ENCODE measurements around the gene MIF.
"Not testable (repeated sequence)": the region's sequence is repeated elsewhere in the genome, so short reads cannot be mapped to it uniquely, and the experiment has no call there.

Gene MIF

GRCh38 chr22:23925020-23925606 lies 30.9 kb downstream of the MIF start:
- peaks cover 6% of the 10 kb centered on the region for H3K36me3 ChIP-seq (ENCODE audit: insufficient read depth, insufficient read length, low read length)
- peaks cover 31% of the 10 kb centered on the region; the same call in 1 of the 2 replicates for H3K9me3 ChIP-seq (ENCODE audit: insufficient read depth, low read length)
- no peaks in the 10 kb centered on the region for H3K4me1 ChIP-seq (ENCODE audit: insufficient read depth, insufficient read length)
- H3K27me3 ChIP-seq (ENCODE audit: insufficient read depth, insufficient read length): no peaks in the 10 kb centered on the region
- no peak overlapping the region for H3K9ac ChIP-seq (ENCODE audit: insufficient read length, low read depth)
- no peak overlapping the region for H3K4me3 ChIP-seq (ENCODE audit: insufficient read length, low read depth)
- no peak for TF ChIP-seq YY1 (IDR thresholded peaks at IDR 0.05; ENCODE audit: insufficient read depth, insufficient read length)
- no peak for TF ChIP-seq ZNF274 (IDR thresholded peaks at IDR 0.05; ENCODE audit: low read depth, low read length)
- TF ChIP-seq SUZ12 (IDR thresholded peaks at IDR 0.05; ENCODE audit: extremely low read depth, insufficient read depth, insufficient read length): no peak
- DNase-seq (ENCODE audit: low read depth, low spot score): no peak

- no peaks in the 10 kb centered on the region for H3K27me3 ChIP-seq (ENCODE audit: insufficient read depth, insufficient read length)
- H3K4me1 ChIP-seq (ENCODE audit: insufficient read depth, insufficient read length): no peaks in the 10 kb centered on the region
- no peak overlapping the region for H3K4me3 ChIP-seq (ENCODE audit: insufficient read length, low read depth)
- H3K36me3 ChIP-seq (ENCODE audit: insufficient read depth, insufficient read length, low read length): peaks cover 6% of the 10 kb centered on the region
- peaks cover 43% of the 10 kb centered on the region for H3K9me3 ChIP-seq (ENCODE audit: insufficient read depth, low read length)
- no peak for DNase-seq (ENCODE audit: low read depth, low spot score)
- H3K9ac ChIP-seq (ENCODE audit: insufficient read length, low read depth): no peak overlapping the region
- no peak for TF ChIP-seq YY1 (IDR thresholded peaks at IDR 0.05; ENCODE audit: insufficient read depth, insufficient read length)
Observed at GRCh38 chr22:23926561-23926960, 32.4 kb downstream of the MIF start.

- no peak for DNase-seq (ENCODE audit: low read depth, low spot score)
- Histone ChIP-seq H3K4me1 (ENCODE audit: insufficient read depth, insufficient read length) (no peaks in the 10 kb centered on the region), H3K9ac (ENCODE audit: insufficient read length, low read depth) (no peak overlapping the region), H3K4me3 (ENCODE audit: insufficient read length, low read depth) (no peak overlapping the region), H3K9me3 (ENCODE audit: insufficient read depth, low read length) (no peaks in the 10 kb centered on the region), H3K27me3 (ENCODE audit: insufficient read depth, insufficient read length) (no peaks in the 10 kb centered on the region), H3K36me3 (ENCODE audit: insufficient read depth, insufficient read length, low read length) (no peaks in the 10 kb centered on the region)
- TF ChIP-seq ZNF274 (IDR thresholded peaks at IDR 0.05; ENCODE audit: low read depth, low read length): no peak
- TF ChIP-seq YY1 (IDR thresholded peaks at IDR 0.05; ENCODE audit: insufficient read depth, insufficient read length): no peak
- no peak for TF ChIP-seq SUZ12 (IDR thresholded peaks at IDR 0.05; ENCODE audit: extremely low read depth, insufficient read depth, insufficient read length)
Observed at GRCh38 chr22:23938328-23939016, 44.3 kb downstream of the MIF start.

GRCh38 chr22:23939017-23939357 lies 44.8 kb downstream of the MIF start:
- H3K4me3 ChIP-seq (ENCODE audit: insufficient read length, low read depth): no peak overlapping the region
- TF ChIP-seq SUZ12 (IDR thresholded peaks at IDR 0.05; ENCODE audit: extremely low read depth, insufficient read depth, insufficient read length): no peak
- no peak for TF ChIP-seq ZNF274 (IDR thresholded peaks at IDR 0.05; ENCODE audit: low read depth, low read length)
- TF ChIP-seq YY1 (IDR thresholded peaks at IDR 0.05; ENCODE audit: insufficient read depth, insufficient read length): no peak
- H3K9me3 ChIP-seq (ENCODE audit: insufficient read depth, low read length): no peaks in the 10 kb centered on the region
- H3K27me3 ChIP-seq (ENCODE audit: insufficient read depth, insufficient read length): no peaks in the 10 kb centered on the region
- DNase-seq (ENCODE audit: low read depth, low spot score): no peak
- no peaks in the 10 kb centered on the region for H3K36me3 ChIP-seq (ENCODE audit: insufficient read depth, insufficient read length, low read length)
- H3K9ac ChIP-seq (ENCODE audit: insufficient read length, low read depth): no peak overlapping the region
- H3K4me1 ChIP-seq (ENCODE audit: insufficient read depth, insufficient read length): no peaks in the 10 kb centered on the region

GRCh38 chr22:23940166-23940565 lies 46.0 kb downstream of the MIF start:
- H3K4me1 ChIP-seq (ENCODE audit: insufficient read depth, insufficient read length); DNase-seq (ENCODE audit: low read depth, low spot score); H3K9me3 ChIP-seq (ENCODE audit: insufficient read depth, low read length); H3K4me3 ChIP-seq (ENCODE audit: insufficient read length, low read depth); H3K27me3 ChIP-seq (ENCODE audit: insufficient read depth, insufficient read length); H3K36me3 ChIP-seq (ENCODE audit: insufficient read depth, insufficient read length, low read length); H3K9ac ChIP-seq (ENCODE audit: insufficient read length, low read depth): not testable (repeated sequence)

Data from NT2/D1 (cell line).